ENCODE data around the gene PKIG.

GRCh38 chr20:44586289-44586911, 4.0 kb downstream of the PKIG start:
- TF ChIP-seq, protein P1, sequence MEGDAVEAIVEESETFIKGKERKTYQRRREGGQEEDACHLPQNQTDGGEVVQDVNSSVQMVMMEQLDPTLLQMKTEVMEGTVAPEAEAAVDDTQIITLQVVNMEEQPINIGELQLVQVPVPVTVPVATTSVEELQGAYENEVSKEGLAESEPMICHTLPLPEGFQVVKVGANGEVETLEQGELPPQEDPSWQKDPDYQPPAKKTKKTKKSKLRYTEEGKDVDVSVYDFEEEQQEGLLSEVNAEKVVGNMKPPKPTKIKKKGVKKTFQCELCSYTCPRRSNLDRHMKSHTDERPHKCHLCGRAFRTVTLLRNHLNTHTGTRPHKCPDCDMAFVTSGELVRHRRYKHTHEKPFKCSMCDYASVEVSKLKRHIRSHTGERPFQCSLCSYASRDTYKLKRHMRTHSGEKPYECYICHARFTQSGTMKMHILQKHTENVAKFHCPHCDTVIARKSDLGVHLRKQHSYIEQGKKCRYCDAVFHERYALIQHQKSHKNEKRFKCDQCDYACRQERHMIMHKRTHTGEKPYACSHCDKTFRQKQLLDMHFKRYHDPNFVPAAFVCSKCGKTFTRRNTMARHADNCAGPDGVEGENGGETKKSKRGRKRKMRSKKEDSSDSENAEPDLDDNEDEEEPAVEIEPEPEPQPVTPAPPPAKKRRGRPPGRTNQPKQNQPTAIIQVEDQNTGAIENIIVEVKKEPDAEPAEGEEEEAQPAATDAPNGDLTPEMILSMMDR (IDR thresholded peaks at IDR 0.05) = no peak
- TF ChIP-seq POLR2A (IDR thresholded peaks at IDR 0.05) = no peak

Data from sigmoid colon (tissue), 3 donors.